Panc1 (cell line): ENCODE results near the gene TTC16. TPM values are rescaled to one million over a fixed set of nuclear protein-coding genes. Genes with fewer than 3 reads are reported as not detected.

Source experiments
- ATAC-seq: fragments of 200-7000 bp; cut with Tn5 transposase; 2 replicates; pipeline ENCODE4 v1.9.1; 2020; ENCODE audit warnings: mild to moderate bottlenecking, moderate library complexity
- BruUV-seq: library from RNA; stranded (reverse); fragments of 400-500 nt; replicated peaks from 2 replicates; lab custom pipeline; 2021; lab: Mats Ljungman, UMichigan
- CTCF ChIA-PET: fragments of 300-600 bp; sonication (Branson Sonifier 250); formaldehyde crosslinking; loops from one replicate; lab custom pipeline; 2022; ENCODE audit warnings: antibody characterized with exemption; lab: Charles Lee
- POLR2A ChIA-PET: fragments of 300-600 bp; sonication (Branson Sonifier 250); formaldehyde crosslinking; loops from one replicate; lab custom pipeline; 2022; ENCODE audit warnings: antibody characterized with exemption; lab: Charles Lee
- DNase-seq: peaks from one replicate; pipeline ENCODE4 v3.0.0-alpha.2; 2010; ENCODE audit warnings: low read depth, low spot score
- H3K27ac ChIP-seq: 2 replicates; pipeline ENCODE4 v1.5.1; 2011; ENCODE audit warnings: mild to moderate bottlenecking, low read length, inconsistent platforms
- H3K27me3 ChIP-seq: fragments of 200-500 bp; sonication (Bioruptor generic); 2 replicates; pipeline ENCODE4 v1.6.0; 2014; ENCODE audit warnings: low read length, inconsistent platforms; ENCODE audit not compliant: control insufficient read depth, insufficient read depth
- H3K36me3 ChIP-seq: fragments of 200-500 bp; sonication (Bioruptor generic); 2 replicates; pipeline ENCODE4 v1.5.1; 2014; ENCODE audit warnings: inconsistent platforms, mild to moderate bottlenecking, low read length, moderate library complexity; ENCODE audit not compliant: control insufficient read depth, insufficient read depth
- H3K4me1 ChIP-seq: 2 replicates; pipeline ENCODE4 v1.5.1; 2011; ENCODE audit warnings: inconsistent platforms, mild to moderate bottlenecking, low read length, moderate library complexity; ENCODE audit not compliant: control insufficient read depth, insufficient read depth
- H3K4me3 ChIP-seq, 2 experiments: 2 replicates each; pipeline ENCODE4 v1.5.1; 2011 to 2012; ENCODE audit warnings: low read depth in 2 of 2, low read length in 2 of 2, mild to moderate bottlenecking in 2 of 2, inconsistent platforms in 1 of 2, moderate library complexity in 1 of 2
- H3K9me3 ChIP-seq: fragments of 200-500 bp; sonication (Bioruptor generic); 2 replicates; pipeline ENCODE4 v1.5.1; 2014; ENCODE audit warnings: low read depth, mild to moderate bottlenecking, inconsistent platforms, low read length, moderate library complexity; ENCODE audit not compliant: control insufficient read depth, insufficient read depth
- POLR2AphosphoS5 ChIP-seq: IDR thresholded peaks from 2 replicates; pipeline ENCODE4 v1.6.1; 2012; ENCODE audit warnings: mild to moderate bottlenecking, low read depth, low read length, moderate library complexity
- SIN3A ChIP-seq: IDR thresholded peaks from 2 replicates; pipeline ENCODE4 v1.6.1; 2012; ENCODE audit warnings: low read depth, mild to moderate bottlenecking, low read length, moderate library complexity, borderline replicate concordance; ENCODE audit not compliant: insufficient read depth
- TCF7L2 ChIP-seq: IDR thresholded peaks from 2 replicates; pipeline ENCODE4 v1.6.1; 2011; ENCODE audit warnings: mild to moderate bottlenecking, low read depth, low read length, inconsistent platforms
- in situ Hi-C: cut with HindIII; loops from 2 replicates; pipeline ENCODE4 v1.10.0; 2016; ENCODE audit warnings: low sequenced_read_pairs, low pct_unique_long_range_greater_than_20kb
- intact Hi-C: fragments of 100-400 bp; cut with micrococcal nuclease; formaldehyde crosslinking; loops from one replicate; pipeline ENCODE4 v1.10.0; 2022; ENCODE audit not compliant: unreplicated experiment
- total RNA-seq: library from RNA; stranded (reverse); gene quantifications from one replicate; pipeline ENCODE4 v1.2.1, GENCODE V29; 2021; ENCODE audit not compliant: unreplicated experiment
- TF ChIP-seq, protein P1 (sequence below): fragments of 450-650 bp; IDR thresholded peaks from 2 replicates; pipeline ENCODE4 v1.5.1; 2017; ENCODE audit warnings: mild to moderate bottlenecking
- TF ChIP-seq, protein P2 (sequence below), 2 experiments: IDR thresholded peaks; 2 replicates each; pipeline ENCODE4 v1.6.1; 2011 to 2012; ENCODE audit warnings: low read depth in 2 of 2, control low read depth in 1 of 2, low read length in 1 of 2, mild to moderate bottlenecking in 1 of 2, moderate library complexity in 1 of 2; ENCODE audit not compliant: insufficient read depth in 1 of 2

The TTC16 gene
- total RNA-seq, 1 experiment from 2014 or later, result 0.05 TPM

GRCh38 chr9:127735530-127736185, 19.8 kb downstream of the TTC16 start:
- Histone ChIP-seq H3K27ac (no peak overlapping the region), H3K9me3 (no peaks in the 10 kb centered on the region), H3K4me1 (no peaks in the 10 kb centered on the region), H3K27me3 (no peaks in the 10 kb centered on the region), H3K4me3 (peak overlapping the region in 1 of 2 experiments; percentile 63; a peak in 1 of 4 replicates), H3K36me3 (no peaks in the 10 kb centered on the region)
- ChIA-PET CTCF (interaction anchor here (0.7 to 1.4 kb wide), 4 partner anchors 19 to 184 kb away, joined by 3 to 14 read pairs (median 4); no protein-coding TSS in a partner anchor), POLR2A (interaction anchor here (0.7 kb wide), 1 partner anchor 10 kb away, joined by 3 read pairs; no protein-coding TSS in a partner anchor)
- ATAC-seq (no peak), DNase-seq (no peak)
- in situ Hi-C loops, result no loop called here
- no peak for TF ChIP-seq SIN3A
- TF ChIP-seq, protein P1, sequence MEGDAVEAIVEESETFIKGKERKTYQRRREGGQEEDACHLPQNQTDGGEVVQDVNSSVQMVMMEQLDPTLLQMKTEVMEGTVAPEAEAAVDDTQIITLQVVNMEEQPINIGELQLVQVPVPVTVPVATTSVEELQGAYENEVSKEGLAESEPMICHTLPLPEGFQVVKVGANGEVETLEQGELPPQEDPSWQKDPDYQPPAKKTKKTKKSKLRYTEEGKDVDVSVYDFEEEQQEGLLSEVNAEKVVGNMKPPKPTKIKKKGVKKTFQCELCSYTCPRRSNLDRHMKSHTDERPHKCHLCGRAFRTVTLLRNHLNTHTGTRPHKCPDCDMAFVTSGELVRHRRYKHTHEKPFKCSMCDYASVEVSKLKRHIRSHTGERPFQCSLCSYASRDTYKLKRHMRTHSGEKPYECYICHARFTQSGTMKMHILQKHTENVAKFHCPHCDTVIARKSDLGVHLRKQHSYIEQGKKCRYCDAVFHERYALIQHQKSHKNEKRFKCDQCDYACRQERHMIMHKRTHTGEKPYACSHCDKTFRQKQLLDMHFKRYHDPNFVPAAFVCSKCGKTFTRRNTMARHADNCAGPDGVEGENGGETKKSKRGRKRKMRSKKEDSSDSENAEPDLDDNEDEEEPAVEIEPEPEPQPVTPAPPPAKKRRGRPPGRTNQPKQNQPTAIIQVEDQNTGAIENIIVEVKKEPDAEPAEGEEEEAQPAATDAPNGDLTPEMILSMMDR, result no peak
- no peak for TF ChIP-seq TCF7L2
- no peak for TF ChIP-seq POLR2AphosphoS5
- TF ChIP-seq, protein P2, sequence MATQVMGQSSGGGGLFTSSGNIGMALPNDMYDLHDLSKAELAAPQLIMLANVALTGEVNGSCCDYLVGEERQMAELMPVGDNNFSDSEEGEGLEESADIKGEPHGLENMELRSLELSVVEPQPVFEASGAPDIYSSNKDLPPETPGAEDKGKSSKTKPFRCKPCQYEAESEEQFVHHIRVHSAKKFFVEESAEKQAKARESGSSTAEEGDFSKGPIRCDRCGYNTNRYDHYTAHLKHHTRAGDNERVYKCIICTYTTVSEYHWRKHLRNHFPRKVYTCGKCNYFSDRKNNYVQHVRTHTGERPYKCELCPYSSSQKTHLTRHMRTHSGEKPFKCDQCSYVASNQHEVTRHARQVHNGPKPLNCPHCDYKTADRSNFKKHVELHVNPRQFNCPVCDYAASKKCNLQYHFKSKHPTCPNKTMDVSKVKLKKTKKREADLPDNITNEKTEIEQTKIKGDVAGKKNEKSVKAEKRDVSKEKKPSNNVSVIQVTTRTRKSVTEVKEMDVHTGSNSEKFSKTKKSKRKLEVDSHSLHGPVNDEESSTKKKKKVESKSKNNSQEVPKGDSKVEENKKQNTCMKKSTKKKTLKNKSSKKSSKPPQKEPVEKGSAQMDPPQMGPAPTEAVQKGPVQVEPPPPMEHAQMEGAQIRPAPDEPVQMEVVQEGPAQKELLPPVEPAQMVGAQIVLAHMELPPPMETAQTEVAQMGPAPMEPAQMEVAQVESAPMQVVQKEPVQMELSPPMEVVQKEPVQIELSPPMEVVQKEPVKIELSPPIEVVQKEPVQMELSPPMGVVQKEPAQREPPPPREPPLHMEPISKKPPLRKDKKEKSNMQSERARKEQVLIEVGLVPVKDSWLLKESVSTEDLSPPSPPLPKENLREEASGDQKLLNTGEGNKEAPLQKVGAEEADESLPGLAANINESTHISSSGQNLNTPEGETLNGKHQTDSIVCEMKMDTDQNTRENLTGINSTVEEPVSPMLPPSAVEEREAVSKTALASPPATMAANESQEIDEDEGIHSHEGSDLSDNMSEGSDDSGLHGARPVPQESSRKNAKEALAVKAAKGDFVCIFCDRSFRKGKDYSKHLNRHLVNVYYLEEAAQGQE (IDR thresholded peaks at IDR 0.05; ENCODE audit: insufficient read depth in 1 of 2, low read depth in 2 of 2, low read length in 1 of 2), result no peak
- intact Hi-C loops, result loop anchor here (2.0 to 10.0 kb wide), 2 partner anchors 49 to 151 kb away; no protein-coding TSS in a partner anchor
- no TSS peak for BruUV-seq

GRCh38 chr9:127738666-127739065, 22.8 kb downstream of the TTC16 start:
- CTCF ChIA-PET, result no interaction called here
- intact Hi-C loops, result loop anchor here (10.0 kb wide), 1 partner anchor 154 kb away; no protein-coding TSS in a partner anchor
- no TSS peak for BruUV-seq
- no peaks in the 10 kb centered on the region for H3K27me3 ChIP-seq
- H3K36me3 ChIP-seq, result no peaks in the 10 kb centered on the region
- no peaks in the 10 kb centered on the region for H3K4me1 ChIP-seq
- ATAC-seq, result no peak
- TF ChIP-seq, protein P2 (IDR thresholded peaks at IDR 0.05; ENCODE audit: insufficient read depth in 1 of 2, low read depth in 2 of 2, low read length in 1 of 2), result no peak
- no peak for TF ChIP-seq SIN3A
- no peak for TF ChIP-seq POLR2AphosphoS5
- TF ChIP-seq, protein P1, result no peak
- no peak for TF ChIP-seq TCF7L2
- in situ Hi-C loops, result no loop called here
- POLR2A ChIA-PET, result no interaction called here
- H3K9me3 ChIP-seq, result no peaks in the 10 kb centered on the region
- H3K27ac ChIP-seq, result no peak overlapping the region
- no peak for DNase-seq
- H3K4me3 ChIP-seq, result no peak overlapping the region
